CD4-positive, alpha-beta T cell treated with Interleukin-4 for 4 hours (primary cell): ENCODE results near the gene HHIPL1.
"Not testable (repeated sequence)": the region's sequence is repeated elsewhere in the genome, so short reads cannot be mapped to it uniquely, and the experiment has no call there.

Source experiments
- DNase-seq: peaks from one replicate; pipeline ENCODE4 v3.0.0-alpha.2; 2020

The HHIPL1 gene

GRCh38 chr14:99637624-99638023 is 7.3 kb upstream of the HHIPL1 start:
- DNase-seq, result no peak

- not testable (repeated sequence) for DNase-seq
Measured at GRCh38 chr14:99642771-99643170, 2.2 kb upstream of the HHIPL1 start.

DNA sequence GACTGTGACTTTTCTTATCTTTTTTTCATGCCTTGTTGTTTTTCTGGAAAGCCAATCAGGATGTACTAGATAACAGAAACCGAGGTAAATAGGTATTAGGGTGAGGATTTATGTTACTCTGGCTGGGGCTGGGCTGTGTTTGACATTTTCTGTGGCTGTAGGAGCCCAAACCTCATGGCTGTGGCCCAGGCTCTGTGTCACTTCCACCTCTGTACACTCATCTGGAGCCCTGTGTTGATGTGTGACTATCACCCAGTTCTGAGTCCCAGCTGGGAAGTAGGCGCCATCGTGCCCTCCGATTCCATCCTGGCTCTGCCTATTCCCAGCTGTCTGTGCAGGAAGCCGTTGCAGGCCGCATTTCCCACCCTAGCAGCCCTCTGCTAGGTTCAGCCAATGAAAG is 1.6 kb upstream of the HHIPL1 start:
- no peak for DNase-seq

GRCh38 chr14:99644035-99644587 is 818 bp upstream of the HHIPL1 start:
- DNase-seq, result no peak

DNA sequence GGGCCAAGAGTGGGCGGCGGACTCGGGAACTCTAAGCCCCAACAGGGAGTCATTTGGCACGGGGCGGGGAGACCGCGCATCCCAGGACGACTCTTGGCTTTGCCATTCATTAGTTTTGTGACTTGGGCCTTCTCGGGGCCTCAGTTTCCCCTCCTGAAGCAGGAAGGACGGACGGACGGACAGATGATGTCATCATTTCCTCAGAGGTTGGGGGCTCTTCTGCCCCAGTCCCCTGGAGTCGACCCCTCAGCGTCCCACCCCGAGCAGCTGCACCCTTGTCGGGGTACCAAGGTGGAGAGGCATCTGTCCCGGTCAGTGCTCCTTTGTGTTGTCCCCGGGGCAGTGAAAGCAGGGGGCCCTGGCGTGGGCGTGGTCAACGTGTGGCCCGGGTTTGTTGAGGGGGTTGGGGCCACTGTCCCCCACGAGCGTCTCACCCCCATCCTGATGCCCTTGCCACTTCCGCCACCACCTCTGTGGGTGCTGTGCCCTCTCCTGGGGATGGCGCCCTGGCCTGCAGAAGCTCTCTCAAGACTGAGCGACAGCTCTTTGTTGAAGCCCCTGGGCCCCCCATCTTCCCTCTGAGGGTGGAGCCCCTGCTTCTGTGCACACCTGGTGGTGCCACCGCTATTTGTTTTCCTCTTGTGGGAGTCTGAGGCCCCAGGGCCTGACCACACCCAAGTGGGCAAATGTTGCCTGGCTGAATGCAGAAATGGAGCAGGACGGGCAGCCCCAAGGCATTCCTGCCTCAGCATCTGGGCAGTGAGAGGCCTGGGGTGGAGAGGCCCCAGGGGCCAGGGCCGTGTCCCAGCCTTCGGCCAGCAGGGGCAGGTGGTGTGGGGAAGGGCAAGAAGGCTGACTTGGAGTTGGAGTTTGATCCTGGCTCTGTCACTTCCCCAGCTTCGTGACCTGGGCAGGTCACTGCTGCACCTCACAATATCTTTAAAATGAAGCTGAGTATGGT is 896 bp downstream of the HHIPL1 start:
- DNase-seq, result no peak

- no peak for DNase-seq
Measured at GRCh38 chr14:99647411-99647810, 2.5 kb downstream of the HHIPL1 start.

- DNase-seq, result no peak
Measured at GRCh38 chr14:99648027-99648784, 3.3 kb downstream of the HHIPL1 start.

GRCh38 chr14:99649219-99649618 is 4.3 kb downstream of the HHIPL1 start:
- no peak for DNase-seq

GRCh38 chr14:99649643-99650042 is 4.7 kb downstream of the HHIPL1 start:
- no peak for DNase-seq

GRCh38 chr14:99650189-99650588 is 5.3 kb downstream of the HHIPL1 start:
- no peak for DNase-seq

DNA sequence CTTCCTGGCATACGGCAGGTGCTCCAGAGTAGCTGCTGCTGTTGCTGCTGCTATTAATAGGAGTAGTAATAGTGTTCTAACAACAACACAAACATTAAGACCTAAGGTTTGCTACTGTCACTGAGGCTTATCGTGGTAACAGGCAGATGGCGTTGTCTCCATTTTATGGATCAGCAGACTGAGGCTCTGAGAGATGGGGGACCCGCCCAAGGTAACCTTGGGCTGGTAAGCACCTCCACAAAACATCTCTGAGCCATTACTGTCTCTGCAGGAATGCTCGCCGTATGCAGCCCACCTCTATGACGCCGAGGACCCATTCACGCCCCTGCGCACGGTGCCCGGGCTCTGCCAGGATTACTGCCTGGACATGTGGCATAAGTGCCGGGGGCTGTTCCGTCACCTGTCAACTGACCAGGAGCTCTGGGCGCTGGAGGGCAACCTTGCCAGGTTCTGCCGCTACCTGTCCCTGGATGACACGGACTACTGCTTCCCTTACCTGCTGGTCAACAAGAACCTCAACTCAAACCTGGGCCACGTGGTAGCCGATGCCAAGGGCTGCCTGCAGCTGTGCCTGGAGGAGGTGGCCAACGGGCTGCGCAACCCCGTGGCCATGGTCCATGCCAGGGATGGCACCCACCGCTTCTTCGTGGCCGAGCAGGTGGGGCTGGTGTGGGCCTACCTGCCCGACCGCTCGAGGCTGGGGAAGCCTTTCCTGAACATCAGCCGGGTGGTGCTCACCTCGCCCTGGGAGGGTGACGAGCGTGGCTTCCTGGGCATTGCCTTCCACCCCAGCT is 7.2 kb downstream of the HHIPL1 start:
- DNase-seq, result no peak

- no peak for DNase-seq
Measured at GRCh38 chr14:99654235-99654985, 9.5 kb downstream of the HHIPL1 start.

DNA sequence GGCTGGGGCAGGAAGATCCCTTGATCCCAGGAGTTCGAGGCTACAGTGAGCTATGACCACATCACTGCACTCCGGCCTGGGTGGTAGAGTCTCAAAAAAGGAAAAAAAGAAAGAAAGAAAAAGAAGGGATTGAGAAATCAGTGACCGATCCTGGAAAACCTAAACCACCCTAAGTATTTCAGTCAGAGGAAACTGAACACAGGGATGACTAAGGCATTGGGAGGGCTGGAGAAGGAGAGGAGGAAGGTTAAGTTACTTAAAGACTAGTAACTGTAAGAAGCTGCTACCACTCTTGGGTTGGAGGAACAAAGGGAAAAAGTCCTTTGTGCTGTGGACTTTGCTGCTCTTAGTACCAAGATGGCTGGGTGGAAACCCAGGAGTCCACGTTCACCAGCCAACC is 10.6 kb downstream of the HHIPL1 start:
- no peak for DNase-seq

- DNase-seq, result no peak
Measured at GRCh38 chr14:99656171-99656570, 11.2 kb downstream of the HHIPL1 start.

GRCh38 chr14:99657645-99658155 is 12.8 kb downstream of the HHIPL1 start:
- DNase-seq, result no peak

GRCh38 chr14:99658218-99658845 is 13.4 kb downstream of the HHIPL1 start:
- DNase-seq, result no peak

DNA sequence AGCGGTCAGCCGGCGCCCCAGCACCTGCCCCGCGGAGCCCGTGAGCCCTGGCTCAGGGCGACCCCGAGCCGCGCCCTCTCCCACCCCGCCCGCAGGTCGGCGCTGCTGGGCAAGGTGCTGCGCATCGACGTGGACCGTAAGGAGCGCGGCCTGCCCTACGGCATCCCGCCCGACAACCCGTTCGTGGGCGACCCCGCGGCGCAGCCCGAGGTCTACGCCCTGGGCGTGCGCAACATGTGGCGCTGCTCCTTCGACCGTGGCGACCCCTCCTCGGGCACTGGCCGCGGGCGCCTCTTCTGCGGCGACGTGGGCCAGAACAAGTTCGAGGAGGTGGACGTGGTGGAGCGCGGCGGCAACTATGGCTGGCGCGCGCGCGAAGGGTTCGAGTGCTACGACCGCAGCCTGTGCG is 14.4 kb downstream of the HHIPL1 start:
- no peak for DNase-seq

- no peak for DNase-seq
Measured at GRCh38 chr14:99660006-99660566, 15.2 kb downstream of the HHIPL1 start.

DNA sequence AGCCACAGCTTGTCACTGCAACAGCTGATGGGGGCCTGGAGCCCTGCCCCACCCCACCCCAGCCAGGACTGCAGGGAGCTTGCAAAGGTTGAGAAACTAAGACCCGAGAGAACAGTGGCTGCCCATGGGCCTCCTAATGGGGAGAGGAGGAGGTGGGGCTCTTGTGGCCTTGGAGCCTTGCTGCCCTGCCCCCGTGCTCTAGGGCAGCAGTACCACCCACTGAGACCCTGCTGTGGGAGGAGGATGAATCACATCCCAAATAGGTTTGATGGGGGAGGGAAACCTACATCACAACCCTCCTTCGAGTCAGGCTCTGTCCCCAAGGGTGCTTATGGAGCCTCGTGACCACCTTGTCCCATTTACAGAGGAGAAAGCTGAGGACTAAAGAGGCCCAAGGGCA is 15.9 kb downstream of the HHIPL1 start:
- no peak for DNase-seq

- DNase-seq, result not testable (repeated sequence)
Measured at GRCh38 chr14:99661206-99661605, 16.3 kb downstream of the HHIPL1 start.

- no peak for DNase-seq
Measured at GRCh38 chr14:99662846-99663245, 17.9 kb downstream of the HHIPL1 start.
